HUES48 (cell line): ENCODE data around the gene DNAJB6.
"Not testable (repeated sequence)": the region's sequence is repeated elsewhere in the genome, so short reads cannot be mapped to it uniquely, and the experiment has no call there.

Source experiments
- H3K27ac ChIP-seq: one replicate; pipeline ENCODE4 v1.7.0; 2013; ENCODE audit warnings: low read depth, low read length, inconsistent platforms
- H3K27me3 ChIP-seq: 2 replicates; pipeline ENCODE4 v1.6.1; 2013; ENCODE audit warnings: mild to moderate bottlenecking, low read length; ENCODE audit not compliant: control insufficient read depth, insufficient read depth
- H3K36me3 ChIP-seq: 2 replicates; pipeline ENCODE4 v1.6.1; 2013; ENCODE audit warnings: low read length; ENCODE audit not compliant: control insufficient read depth, insufficient read depth
- H3K4me1 ChIP-seq: 2 replicates; pipeline ENCODE4 v1.6.1; 2013; ENCODE audit warnings: mild to moderate bottlenecking, low read length; ENCODE audit not compliant: control insufficient read depth, insufficient read depth
- H3K4me3 ChIP-seq: 2 replicates; pipeline ENCODE4 v1.5.1; 2013; ENCODE audit warnings: mild to moderate bottlenecking, low read depth, low read length
- H3K9ac ChIP-seq: 2 replicates; pipeline ENCODE4 v1.6.1; 2013; ENCODE audit warnings: mild to moderate bottlenecking, low read depth, low read length, moderate library complexity
- H3K9me3 ChIP-seq: 2 replicates; pipeline ENCODE4 v1.6.1; 2013; ENCODE audit warnings: low read length; ENCODE audit not compliant: control insufficient read depth, insufficient read depth

Gene DNAJB6

DNA sequence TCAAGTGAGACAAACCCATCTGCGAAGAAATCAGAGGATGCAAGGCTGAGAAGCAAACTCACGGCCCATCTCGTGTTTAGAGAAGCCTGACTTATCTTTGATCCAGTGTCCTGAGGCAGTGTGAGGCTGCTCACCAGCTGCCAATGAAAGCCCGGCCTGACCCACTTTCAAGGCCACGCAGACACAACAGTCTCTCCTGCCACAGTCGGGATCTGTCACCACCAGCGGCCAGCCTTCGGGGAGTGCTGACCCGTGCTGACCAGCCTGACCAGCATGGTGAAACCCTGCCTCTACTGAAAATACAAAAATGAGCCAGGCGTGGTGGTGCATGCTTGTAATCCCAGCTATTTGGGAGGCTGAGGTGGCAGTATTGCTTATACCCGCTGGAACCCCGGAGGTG, 7.4 kb upstream of the DNAJB6 start:
- Histone ChIP-seq H3K9me3 (no peaks in the 10 kb centered on the region), H3K4me3 (no peak overlapping the region), H3K36me3 (no peaks in the 10 kb centered on the region), H3K9ac (no peak overlapping the region), H3K4me1 (no peaks in the 10 kb centered on the region), H3K27ac (no peak overlapping the region), H3K27me3 (no peaks in the 10 kb centered on the region)

DNA sequence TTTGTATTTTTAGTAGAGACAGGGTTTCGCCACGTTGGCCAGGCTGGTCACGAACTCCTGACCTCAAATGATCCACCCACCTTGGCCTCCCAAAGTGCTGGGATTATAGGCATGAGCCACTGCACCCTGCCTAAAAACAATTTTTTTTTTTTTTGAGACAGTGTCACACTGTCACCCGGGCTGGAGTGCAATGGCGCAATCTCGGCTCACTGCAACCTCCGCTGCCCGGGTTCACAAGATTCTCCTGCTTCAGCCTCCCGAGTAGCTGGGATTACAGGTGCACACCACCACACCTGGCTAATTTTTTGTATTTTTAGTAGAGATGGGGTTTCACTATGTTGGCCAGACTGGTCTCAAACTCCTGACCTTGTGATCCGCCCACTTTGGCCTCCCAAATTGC, 6.2 kb upstream of the DNAJB6 start:
- H3K27me3 ChIP-seq, H3K4me3 ChIP-seq, H3K36me3 ChIP-seq, H3K9me3 ChIP-seq, H3K4me1 ChIP-seq, H3K9ac ChIP-seq, H3K27ac ChIP-seq: not testable (repeated sequence)

DNA sequence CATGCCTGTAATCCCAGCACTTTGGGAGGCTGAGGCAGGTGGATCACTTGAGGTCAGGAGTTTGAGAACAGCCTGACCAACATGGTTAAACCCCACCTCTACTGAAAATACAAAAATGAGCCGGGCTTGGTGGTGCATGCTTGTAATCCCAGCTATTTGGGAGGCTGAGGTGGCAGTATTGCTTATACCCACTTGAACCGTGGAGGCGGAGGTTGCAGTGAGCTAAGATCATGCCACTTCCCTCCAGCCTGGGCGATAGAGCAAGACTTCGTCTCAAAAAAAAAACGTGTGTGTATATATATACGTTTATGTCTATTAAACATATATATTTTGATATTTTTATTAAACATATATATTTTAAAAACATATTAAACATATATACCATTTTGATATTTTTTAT, 5.8 kb upstream of the DNAJB6 start:
- peaks cover 11% of the 10 kb centered on the region for H3K4me1 ChIP-seq
- not testable (repeated sequence) for H3K27me3 ChIP-seq, H3K36me3 ChIP-seq

DNA sequence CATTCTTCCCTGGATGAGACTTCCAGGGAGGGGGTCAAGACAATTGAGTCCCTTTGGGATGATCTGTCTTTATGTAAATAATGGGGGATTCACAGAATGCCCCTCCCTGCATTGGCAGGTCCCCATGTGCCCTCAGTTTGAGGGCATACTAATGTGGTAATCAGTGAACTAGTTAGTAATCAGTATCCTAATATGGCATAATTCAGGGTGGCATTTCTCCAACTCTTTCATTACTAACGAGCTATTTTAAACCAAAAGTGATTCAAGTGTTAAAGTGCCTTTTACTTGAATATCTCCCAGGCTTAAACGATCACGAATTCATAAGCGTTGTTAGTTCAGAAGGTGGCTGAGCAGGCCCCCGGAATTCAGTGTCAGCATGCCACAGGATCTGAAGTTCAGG, 1.6 kb upstream of the DNAJB6 start:
- Histone ChIP-seq H3K9ac (no peak overlapping the region), H3K27ac (no peak overlapping the region), H3K27me3 (no peaks in the 10 kb centered on the region)

More for the DNA sequence above, 5.8 kb upstream of the DNAJB6 start:
- H3K9ac ChIP-seq, H3K9me3 ChIP-seq, H3K27ac ChIP-seq, H3K4me3 ChIP-seq: not testable (repeated sequence)

DNA sequence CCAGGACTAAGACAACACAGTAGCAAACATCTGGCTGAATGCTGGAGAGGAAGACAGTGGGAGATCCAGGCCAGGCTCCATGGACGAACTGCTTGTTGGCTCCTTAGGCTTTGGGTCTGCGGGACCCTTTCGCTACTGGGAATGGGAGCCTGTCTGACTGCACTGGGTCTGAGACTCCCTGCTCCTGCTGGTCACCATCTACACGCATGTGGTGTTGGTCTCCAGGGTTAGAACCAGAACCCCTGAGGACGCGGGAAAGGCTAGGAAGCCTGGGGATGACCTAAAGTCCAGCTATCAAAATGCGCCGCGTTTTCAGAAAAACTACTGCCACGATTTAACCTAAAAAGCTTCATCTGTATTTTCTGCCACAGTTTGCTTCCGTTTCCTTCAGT, 817 bp upstream of the DNAJB6 start:
- Histone ChIP-seq H3K27ac (peak overlapping the region; percentile 94), H3K4me3 (peak overlapping the region; percentile 74), H3K9ac (peak overlapping the region; percentile 11; the same call in 1 of the 2 replicates), H3K36me3 (peaks cover 12% of the 10 kb centered on the region), H3K27me3 (no peaks in the 10 kb centered on the region), H3K4me1 (peaks cover 26% of the 10 kb centered on the region), H3K9me3 (no peaks in the 10 kb centered on the region)

More for the DNA sequence above, 1.6 kb upstream of the DNAJB6 start:
- Histone ChIP-seq H3K36me3 (peaks cover 9% of the 10 kb centered on the region), H3K9me3 (no peaks in the 10 kb centered on the region), H3K4me3 (no peak overlapping the region), H3K4me1 (peaks cover 23% of the 10 kb centered on the region)

DNA sequence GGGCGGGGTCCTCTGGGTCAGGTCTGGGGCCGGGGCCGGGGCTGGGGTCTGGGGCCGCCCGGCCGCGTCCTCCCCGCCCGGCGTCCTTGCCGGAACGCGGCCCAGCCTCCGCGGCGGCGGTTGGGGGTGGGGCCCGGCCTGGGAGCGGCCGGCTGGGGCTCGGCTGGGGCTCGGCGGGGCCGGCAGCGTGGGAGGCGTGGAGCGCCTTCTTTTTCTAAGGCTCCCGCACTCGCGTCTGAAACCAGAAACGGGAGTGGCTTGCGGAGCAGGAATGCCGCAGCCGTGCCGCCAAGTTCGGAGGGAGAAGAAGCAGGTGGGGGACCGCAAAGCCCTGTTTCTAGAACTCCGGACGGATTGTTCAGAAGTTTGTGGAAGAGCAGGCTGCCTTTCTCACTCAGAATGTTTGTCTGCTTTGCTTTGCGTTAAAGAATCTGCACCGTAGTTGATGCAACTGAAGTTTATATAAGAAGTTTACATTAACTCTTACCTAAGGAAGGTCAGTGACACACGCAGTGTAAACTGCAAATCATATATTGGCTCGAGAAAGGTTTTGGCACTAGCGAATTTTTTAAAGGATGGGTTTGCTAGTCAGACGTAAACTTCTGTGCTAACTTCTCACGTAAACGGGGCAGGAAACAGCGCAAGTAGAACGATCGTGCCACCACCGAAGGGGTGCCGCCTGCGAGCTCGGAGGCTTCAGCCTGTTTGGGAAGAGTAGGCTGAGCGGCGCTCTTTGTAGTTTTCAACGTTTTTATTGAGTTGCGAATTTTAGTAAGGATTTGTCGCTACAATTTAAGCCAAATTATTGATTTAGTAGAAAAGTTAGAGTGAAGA, 729 bp downstream of the DNAJB6 start:
- H3K36me3 ChIP-seq, result peaks cover 12% of the 10 kb centered on the region
- peak overlapping the region; percentile 94 for H3K27ac ChIP-seq
- peak overlapping the region; percentile 77 for H3K4me3 ChIP-seq
- H3K27me3 ChIP-seq, result no peaks in the 10 kb centered on the region
- H3K4me1 ChIP-seq, result peaks cover 32% of the 10 kb centered on the region
- peak overlapping the region; percentile 80 for H3K9ac ChIP-seq
- no peaks in the 10 kb centered on the region for H3K9me3 ChIP-seq

DNA sequence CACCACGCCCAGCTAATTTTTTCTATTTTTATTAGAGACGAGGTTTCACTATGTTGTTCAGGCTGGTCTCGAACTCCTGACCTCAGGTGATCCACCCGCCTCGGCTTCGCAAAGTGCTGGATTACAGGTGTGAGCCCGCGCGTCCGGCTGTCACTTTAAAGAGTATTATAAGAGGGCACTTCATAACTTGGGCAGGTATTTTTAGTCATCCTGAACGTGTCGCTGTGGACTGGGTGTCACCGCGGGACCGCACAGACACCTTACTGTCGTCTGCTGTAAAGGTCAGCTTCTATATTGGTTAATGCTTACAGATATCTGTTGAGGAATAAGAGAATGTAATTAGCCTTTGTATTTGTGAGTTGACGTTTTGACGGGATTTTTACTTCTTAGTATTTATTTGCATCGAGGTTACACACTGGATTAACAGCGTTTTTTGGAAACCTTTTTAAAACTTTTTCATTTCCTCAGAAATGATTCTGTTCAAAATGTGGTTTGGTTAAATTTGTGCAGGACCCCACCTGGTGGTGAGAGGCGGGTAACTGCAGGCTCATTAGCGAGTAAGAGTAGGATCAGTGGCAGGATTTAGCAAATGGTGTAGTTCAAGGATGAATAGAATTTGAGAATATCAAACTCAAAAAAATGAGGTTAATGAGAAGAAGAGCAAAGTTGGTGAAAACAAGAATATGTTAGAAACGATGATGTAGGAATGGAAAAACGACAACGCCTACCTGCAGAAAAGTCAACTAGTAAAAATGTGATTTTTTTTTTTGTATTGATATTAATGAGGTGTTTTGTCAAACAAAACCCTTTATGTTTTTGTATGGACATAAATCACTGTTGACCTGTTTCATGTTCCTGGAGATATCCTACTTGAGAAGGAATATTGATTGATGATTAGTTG, 3.2 kb downstream of the DNAJB6 start:
- Histone ChIP-seq H3K27me3 (no peaks in the 10 kb centered on the region), H3K36me3 (peaks cover 14% of the 10 kb centered on the region), H3K27ac (peak overlapping the region; percentile 20), H3K9me3 (no peaks in the 10 kb centered on the region), H3K4me1 (peaks cover 32% of the 10 kb centered on the region), H3K4me3 (peak overlapping the region; percentile 37), H3K9ac (no peak overlapping the region)

DNA sequence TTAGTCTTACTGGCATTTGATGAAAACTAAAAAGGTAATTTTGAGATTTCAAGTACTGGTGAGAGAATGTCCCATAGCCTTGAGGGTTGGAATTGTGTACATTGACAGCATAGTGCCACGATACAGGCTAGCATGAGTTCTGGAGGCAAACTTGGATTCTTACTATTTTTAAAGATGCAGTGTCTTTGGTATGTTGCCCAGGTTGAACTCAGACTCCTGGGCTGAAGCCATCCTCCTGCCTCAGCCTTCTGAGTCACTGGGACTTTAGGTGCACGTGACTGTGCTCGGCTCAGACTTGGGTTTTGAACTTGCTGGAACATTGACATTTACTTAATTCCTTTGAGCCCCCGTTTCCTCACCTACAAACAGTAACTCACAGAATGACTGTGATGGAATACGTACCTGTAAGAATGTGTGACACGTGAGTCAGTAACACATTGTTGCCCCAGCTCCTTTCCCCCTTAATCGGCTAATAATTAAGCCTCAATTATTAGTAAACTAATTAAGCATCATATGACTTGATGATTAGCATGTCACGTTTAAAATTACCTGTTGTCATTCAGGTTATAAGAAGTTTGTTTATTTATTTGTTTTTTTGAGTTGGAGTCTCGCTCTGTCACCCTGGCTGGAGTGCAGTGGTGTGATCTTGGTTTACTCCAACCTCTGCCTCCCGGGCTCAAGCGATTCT, 10.6 kb downstream of the DNAJB6 start:
- no peak overlapping the region for H3K4me3 ChIP-seq
- no peaks in the 10 kb centered on the region for H3K27me3 ChIP-seq
- no peaks in the 10 kb centered on the region for H3K9me3 ChIP-seq
- no peak overlapping the region for H3K27ac ChIP-seq
- H3K9ac ChIP-seq, result no peak overlapping the region
- peaks cover 7% of the 10 kb centered on the region; the same call in 1 of the 2 replicates for H3K36me3 ChIP-seq
- peaks cover 37% of the 10 kb centered on the region for H3K4me1 ChIP-seq

DNA sequence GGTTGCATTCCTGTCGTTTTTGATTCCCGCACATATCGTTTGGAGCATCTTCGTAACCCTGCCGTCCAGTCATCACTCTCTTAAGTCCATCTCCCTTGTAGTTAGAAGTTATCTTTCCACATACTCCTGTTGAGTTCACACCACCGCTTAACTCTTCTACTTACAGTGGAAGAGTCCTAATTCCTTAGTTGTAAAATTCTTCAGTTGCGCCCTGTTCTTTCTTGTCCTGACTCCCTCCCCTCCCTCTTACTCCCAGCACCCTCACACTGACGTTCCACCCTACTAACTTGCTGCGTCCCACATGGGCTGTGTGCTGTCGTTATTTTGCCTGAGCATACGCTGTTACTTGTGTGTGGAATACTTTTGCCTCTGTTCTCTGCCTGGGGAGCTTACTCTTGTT, 11.7 kb downstream of the DNAJB6 start:
- Histone ChIP-seq H3K9me3 (no peaks in the 10 kb centered on the region), H3K4me1 (peaks cover 41% of the 10 kb centered on the region), H3K27me3 (no peaks in the 10 kb centered on the region), H3K36me3 (peaks cover 6% of the 10 kb centered on the region; the same call in 1 of the 2 replicates), H3K27ac (no peak overlapping the region), H3K9ac (no peak overlapping the region), H3K4me3 (no peak overlapping the region)

DNA sequence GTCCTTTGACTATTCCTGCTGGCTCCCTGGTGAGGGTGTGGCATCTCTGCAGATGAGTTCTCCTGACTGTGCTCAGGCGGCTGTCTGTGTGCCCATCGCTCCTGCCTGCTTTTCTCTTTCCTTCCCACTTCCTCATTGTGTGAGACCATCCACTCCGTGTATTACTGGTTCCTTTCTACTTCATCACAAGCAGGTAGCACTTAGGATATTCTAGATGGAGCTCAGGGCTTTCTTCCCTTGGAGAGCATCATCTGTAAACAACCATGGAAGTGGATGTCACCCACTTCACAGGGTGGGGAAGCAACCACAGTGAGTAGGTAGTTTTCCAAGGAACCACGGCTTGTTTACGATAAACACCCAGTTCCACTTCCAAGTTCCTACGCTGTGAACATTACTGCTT, 15.7 kb downstream of the DNAJB6 start:
- H3K4me1 ChIP-seq, result peaks cover 48% of the 10 kb centered on the region
- H3K27ac ChIP-seq, result no peak overlapping the region
- no peaks in the 10 kb centered on the region for H3K9me3 ChIP-seq
- no peak overlapping the region for H3K9ac ChIP-seq
- H3K4me3 ChIP-seq, result no peak overlapping the region
- H3K27me3 ChIP-seq, result no peaks in the 10 kb centered on the region
- H3K36me3 ChIP-seq, result peaks cover 9% of the 10 kb centered on the region
